Fibroblast of the aortic adventitia (primary cell): ENCODE measurements around the gene TCF3. TPM values are rescaled to one million over a fixed set of nuclear protein-coding genes. Genes with fewer than 3 reads are reported as not detected.
A peak's percentile ranks its signal among the peaks of the same experiment; 100 is the strongest.

Experiments used
- DNase-seq: peaks from one replicate; pipeline ENCODE4 v3.0.0-alpha.2; 2010; ENCODE audit warnings: low read depth
- H3K4me3 ChIP-seq: 2 replicates; pipeline ENCODE4 v1.5.1; 2011; ENCODE audit warnings: low read depth, mild to moderate bottlenecking, control low read depth, low read length, moderate library complexity
- CTCF ChIP-seq: IDR thresholded peaks from 2 replicates; pipeline ENCODE4 v1.5.1; 2011; ENCODE audit warnings: mild to moderate bottlenecking, low read length, control low read depth, inconsistent platforms; ENCODE audit not compliant: insufficient read depth
- total RNA-seq: library from RNA; depleted of rRNA; stranded (reverse); fragments of >200 nt; gene quantifications from 2 replicates; pipeline ENCODE4 v1.2.3, GENCODE V29; 2012; ENCODE audit warnings: low replicate concordance

The TCF3 gene
- total RNA-seq, 1 donor = 74.2 TPM

GRCh38 chr19:1590641-1591397, 61.6 kb downstream of the TCF3 start:
- DNase-seq = no peak
- peak; percentile 47 for TF ChIP-seq CTCF
- H3K4me3 ChIP-seq = peak overlapping the region; percentile 87

GRCh38 chr19:1587872-1588271, 64.5 kb downstream of the TCF3 start:
- no peak overlapping the region for H3K4me3 ChIP-seq
- no peak for DNase-seq
- no peak for TF ChIP-seq CTCF

GRCh38 chr19:1585243-1585580, 67.2 kb downstream of the TCF3 start:
- no peak overlapping the region for H3K4me3 ChIP-seq
- no peak for TF ChIP-seq CTCF
- DNase-seq = no peak

- DNase-seq = no peak
- no peak for TF ChIP-seq CTCF
- no peak overlapping the region for H3K4me3 ChIP-seq
Measured at GRCh38 chr19:1584500-1585242, 67.7 kb downstream of the TCF3 start.

- H3K4me3 ChIP-seq = no peak overlapping the region
- no peak for DNase-seq
- TF ChIP-seq CTCF = no peak
Measured at GRCh38 chr19:1582201-1582600, 70.2 kb downstream of the TCF3 start.

GRCh38 chr19:1580957-1581356, 71.5 kb downstream of the TCF3 start:
- DNase-seq = no peak
- no peak overlapping the region for H3K4me3 ChIP-seq
- no peak for TF ChIP-seq CTCF
